GM18951 (cell line): Measurements from ENCODE around the gene LUZP2.

Source experiments
- POLR2A ChIP-seq: IDR thresholded peaks from 4 replicates; pipeline ENCODE4 v1.6.1; 2011; ENCODE audit warnings: mild to moderate bottlenecking; ENCODE audit not compliant: insufficient read length, insufficient read depth; ENCODE audit errors: extremely low read depth
- in situ Hi-C: fragments of 300-500 bp; cut with MboI; formaldehyde crosslinking; loops from one replicate; pipeline ENCODE4 v1.12.0; 2022; ENCODE audit warnings: low sequenced_read_pairs, mixed read lengths, inconsistent platforms; ENCODE audit not compliant: unreplicated experiment

The LUZP2 gene

DNA sequence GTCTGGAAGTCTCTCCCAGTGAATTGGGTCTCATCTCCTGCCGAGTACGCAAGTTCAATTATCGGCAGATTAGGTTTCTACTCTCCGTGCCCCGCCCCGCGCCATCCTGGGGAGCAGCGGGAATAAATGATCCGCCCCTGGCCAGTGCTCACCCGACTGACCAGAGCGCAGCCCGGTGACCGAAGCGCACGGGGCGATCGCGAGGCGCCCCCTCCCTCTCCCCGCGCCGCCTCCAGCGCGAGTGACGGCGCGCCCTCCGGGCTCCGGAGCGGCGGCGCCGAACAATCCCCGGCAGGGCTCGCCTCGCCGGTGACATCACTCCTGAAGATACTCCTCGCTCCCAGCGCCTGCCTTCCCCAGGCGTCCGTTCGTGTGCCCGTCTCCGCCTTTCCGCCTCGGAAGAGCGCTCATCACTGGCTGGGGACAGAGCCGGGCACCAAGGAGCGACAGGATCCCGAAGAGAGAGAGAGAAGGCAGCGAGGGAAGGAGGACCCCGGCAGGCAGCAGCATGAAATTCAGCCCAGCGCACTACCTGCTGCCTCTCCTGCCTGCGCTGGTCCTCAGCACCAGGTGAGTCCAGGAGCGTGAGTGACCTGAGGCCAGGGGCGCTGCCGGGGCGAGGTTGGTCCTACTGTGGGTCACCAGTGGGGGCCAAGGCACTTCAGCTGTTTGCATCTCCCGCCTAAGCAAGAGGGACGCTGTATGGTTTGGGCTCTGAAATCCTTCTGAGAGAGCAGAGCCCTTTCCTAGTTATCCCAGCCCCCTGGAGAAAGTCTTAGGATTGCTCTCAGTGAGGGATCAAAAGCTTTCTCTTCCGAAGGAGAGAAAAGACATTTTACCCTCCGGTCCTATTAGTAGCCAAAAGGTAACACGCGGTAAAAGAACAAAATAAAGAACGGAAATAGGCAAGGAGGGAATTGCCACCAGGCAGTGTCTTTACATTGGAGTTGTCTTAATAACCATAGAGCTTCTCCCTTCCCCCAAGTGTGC lies at the start of gene LUZP2:
Gene LUZP2 (plus strand): TSS at position 318 of the 990 bp plus-strand sequence.
- no peak for TF ChIP-seq POLR2A
- in situ Hi-C loops, result no loop called here

DNA sequence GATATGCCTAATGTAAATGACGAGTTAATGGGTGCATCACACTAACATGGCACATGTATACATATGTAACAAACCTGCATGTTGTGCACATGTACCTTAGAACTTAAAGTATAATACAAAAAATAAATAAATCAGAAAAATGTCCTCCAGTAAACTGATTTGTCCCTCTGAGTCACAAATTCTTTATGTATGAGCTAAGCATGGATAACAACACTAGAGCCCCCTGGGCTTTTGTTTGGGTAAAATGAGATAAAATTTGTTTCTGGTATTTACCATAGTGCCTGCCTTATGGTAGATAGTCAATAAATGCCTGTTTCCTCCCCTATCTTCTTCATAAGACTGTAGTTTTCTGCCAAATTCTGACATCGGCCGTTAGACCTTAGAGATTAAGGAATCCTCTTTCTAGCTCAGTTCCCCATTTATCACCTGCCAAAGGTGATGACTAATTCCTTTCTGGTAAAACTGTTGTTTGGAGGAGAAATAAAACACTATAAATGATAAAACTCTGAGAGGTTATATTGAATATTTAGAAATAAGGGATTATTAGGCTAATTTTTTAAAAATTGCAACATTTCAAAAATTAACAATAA lies 43.6 kb upstream of the LUZP2 start:
- TF ChIP-seq POLR2A, result no peak
- in situ Hi-C loops, result no loop called here

DNA sequence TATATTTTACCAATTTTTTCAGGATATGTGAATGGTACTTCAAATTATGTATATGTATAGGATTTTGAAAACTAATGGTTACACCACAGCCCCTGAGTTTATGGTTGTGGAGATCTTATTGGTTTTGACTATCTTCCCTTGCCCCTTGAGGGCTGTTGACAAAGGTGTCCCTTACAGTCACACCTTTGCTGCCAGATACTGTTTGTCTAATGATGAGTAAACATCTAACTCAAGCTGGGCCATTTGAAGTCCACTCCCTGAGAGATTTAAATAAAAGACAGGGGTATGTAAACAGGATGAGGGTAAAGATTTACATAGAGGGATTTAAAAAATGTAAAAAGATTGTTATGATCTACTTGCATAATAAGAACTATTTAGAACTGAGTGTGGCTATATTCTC lies 38.9 kb upstream of the LUZP2 start:
- TF ChIP-seq POLR2A, result no peak
- in situ Hi-C loops, result no loop called here

DNA sequence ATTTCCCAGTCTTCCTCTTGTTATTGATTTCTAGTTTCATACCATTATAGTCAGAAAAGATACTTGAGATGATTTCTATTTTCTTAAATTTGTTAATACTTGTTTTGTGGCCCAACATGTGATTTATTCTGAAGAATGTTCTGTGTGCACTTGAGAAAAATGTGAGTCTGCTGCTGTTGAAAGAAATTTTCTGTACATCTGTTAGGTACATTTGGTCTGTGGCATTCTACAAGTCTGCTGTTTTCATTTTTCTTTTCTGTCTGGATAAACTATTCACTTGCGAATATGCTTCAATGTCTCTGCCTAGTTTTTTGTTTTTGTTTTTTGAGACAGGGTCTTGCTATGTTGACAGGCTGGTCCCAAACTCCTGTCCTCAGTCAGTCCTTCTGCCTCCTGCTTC lies 26.4 kb upstream of the LUZP2 start:
- TF ChIP-seq POLR2A, result no peak
- in situ Hi-C loops, result no loop called here

DNA sequence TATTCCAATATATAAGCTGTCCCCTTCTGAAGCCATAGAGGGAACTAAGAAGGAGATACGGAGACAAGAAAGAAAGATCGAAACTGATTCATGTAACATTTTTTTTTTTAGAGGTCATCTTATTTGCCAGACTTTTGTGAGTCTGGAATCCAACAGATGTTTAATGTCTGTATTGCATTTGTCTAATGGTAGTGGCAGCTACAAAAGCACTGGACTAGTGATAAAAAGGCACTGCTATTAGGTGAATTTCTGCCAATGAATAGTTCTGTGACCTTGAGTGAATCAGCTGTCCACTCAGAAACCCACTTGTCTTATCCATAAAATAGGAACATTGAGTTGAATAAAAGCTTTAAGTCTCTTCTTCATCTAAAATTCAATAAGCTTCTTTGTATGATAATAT lies 25.8 kb upstream of the LUZP2 start:
- no peak for TF ChIP-seq POLR2A
- in situ Hi-C loops, result no loop called here

DNA sequence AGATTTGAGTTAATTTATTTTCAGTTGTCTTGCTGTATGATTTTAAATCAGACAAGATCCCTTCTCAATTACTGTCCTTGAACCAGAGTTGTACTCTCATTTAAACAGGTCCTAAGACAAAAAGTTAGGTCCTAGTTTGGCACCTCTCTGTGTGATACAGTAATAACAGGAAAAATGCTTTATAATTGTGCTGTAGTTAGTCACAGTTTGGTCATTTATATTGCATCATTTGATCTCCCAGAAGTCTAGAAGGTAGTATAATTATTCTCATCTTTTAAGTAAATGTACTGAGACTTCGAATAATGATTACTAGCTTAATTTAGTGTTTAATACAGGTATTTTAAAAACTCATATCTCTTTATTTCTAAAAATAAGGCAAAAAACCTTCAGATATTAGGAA lies 18.1 kb upstream of the LUZP2 start:
- TF ChIP-seq POLR2A, result no peak
- in situ Hi-C loops, result no loop called here

DNA sequence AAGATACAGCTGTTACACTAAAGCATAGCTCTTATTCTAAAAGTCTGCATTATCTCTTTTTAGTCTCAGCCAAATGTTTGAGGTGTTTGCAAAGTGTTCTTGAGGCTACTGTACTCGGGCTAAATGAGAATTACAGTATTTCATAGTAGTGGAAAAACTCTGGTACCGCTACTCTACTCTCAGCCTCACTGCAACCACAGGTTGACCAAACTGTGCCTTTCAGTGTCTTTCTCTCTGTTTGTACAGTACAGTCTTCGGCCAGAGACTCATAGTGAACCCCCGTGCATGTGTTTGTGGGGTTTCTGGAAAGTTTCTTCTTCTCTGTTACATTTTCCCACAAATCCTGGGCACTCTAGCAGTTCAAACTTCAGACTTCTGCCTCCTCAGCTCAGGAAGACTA lies 7.4 kb upstream of the LUZP2 start:
- TF ChIP-seq POLR2A, result no peak
- in situ Hi-C loops, result no loop called here

DNA sequence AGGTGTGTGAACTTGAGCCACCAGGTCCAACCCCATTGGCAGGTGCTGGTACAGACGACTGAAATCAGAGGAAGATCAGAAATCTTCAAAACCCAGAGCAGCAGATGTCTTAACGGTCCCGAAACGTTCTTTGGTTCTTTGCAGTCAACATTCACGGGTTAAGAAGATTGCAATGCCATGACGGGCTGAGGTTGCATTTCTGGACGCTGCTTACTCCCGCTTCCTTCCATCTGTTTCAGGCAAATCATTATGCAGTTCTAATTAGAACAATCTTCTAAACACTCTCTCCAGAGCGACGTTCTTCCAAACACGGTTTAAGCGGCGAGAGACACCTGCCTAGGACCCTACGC lies 492 bp upstream of the LUZP2 start:
- in situ Hi-C loops, result no loop called here
- no peak for TF ChIP-seq POLR2A

DNA sequence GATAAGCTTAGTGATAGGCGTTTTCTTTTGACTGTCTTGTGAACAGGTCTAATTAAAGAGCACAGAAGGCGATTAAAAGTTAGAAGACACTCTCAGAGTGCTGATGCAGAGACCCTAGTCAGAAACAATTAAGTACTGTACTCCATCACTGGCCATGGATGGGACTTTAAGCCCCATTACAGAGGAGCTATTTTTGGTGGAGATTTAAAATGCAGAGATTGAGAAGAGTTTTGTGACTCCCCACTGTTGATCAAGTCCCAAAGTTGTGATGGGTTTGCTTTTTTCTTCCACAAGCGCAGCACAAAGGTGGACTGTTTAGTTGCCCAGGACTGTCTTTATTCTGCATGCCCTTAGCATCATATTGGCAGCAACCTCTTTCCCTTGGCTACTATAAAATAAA lies 978 bp downstream of the LUZP2 start:
- TF ChIP-seq POLR2A, result no peak
- in situ Hi-C loops, result no loop called here

DNA sequence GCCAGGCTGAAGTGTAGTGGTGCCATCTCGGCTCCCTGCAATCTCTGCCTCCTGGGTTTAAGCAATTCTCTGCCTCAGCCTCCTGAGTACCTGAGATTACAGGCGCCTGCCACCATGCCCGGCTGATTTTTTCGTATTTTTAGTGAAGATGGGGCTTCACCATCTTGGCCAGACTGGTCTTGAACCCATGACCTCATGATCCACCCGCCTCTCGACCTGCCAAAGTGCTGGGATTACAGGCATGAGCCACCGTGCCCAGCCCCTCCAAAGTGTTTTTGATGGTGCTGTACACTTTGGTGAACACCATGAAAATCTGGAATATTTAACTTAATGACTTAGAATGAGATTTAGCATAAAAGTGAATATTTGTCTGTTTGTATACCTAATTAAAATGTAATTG lies 5.6 kb downstream of the LUZP2 start:
- in situ Hi-C loops, result no loop called here
- no peak for TF ChIP-seq POLR2A

DNA sequence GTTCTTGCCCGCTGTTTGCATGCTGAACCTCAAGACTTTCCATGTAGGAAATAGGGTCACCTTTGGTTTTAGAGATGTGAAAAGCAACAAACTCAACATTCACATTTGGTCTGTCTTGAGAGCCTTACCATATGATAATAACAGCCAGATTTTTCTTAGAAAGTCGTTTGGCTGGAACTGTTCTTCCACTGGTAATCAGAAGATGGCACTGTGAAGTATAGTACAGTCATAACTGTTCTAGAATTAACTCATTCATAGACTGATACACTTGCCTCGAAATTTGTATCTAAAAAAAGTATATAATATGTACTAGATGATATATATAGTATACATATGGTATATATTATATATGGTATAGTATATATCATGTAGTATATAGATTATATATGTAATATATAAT lies 12.3 kb downstream of the LUZP2 start:
- no peak for TF ChIP-seq POLR2A
- in situ Hi-C loops, result no loop called here

DNA sequence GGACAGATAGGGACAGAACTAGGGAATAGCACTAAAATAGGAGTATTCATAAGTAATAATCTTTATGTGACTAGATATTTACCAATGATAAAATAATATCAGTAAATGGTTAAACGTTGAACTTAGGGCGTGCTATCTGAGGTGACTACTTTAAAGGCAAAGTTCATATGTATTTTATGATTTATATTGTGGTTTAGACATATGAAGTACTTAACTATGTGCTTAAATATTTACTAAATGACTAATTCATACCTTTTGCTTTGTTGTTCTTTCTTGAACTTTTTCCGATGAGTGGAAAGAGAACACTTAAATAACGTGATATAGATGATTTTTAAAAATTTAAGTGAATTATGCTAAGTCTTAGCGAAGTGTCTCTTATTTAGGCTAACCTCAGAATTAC lies 14.7 kb downstream of the LUZP2 start:
- in situ Hi-C loops, result no loop called here
- TF ChIP-seq POLR2A, result no peak

DNA sequence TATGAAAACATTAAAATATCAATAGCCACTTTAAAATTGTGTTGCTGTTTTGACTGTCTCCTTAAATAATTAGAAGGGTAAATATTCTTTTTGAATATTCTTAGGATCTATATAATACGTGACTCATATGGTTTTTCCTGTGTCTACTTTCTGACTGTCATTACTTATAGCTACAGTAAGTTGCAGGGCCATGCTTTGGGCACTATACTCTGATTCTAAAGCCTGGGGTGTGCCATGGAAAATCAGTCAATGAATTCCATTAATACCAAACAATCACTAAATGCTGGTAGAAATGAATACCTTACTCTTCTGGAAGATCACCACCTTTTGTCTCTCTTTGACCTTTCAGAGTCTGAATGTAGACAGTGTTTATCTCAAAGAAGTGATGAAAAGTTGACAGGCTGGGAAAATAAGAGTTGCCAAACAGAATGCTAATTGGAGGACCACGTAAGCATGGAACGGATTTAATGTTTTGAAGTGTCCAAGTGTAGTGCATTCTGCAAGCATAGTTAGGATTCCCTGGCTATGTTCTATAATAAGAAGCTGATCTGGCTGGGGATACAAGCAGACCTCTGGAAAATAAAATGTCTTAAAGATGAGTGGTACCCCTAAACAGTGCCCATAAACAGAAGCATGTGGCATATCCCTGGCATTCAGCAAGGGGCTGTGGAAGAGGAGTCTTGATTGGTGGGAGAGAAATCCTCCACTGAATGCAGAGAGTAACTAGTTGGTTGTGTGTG lies 16.8 kb downstream of the LUZP2 start:
- in situ Hi-C loops, result no loop called here
- no peak for TF ChIP-seq POLR2A
